Measurements from ENCODE around the gene LMO7. TPM values are rescaled to one million over a fixed set of nuclear protein-coding genes. Genes with fewer than 3 reads are reported as not detected.

LMO7 gene
- total and polyA plus RNA-seq, 2 of the 13 experiments (the other 11 are each of a cell fraction or from before 2014, with no cell fraction given) = 34.0 to 121 TPM

DNA sequence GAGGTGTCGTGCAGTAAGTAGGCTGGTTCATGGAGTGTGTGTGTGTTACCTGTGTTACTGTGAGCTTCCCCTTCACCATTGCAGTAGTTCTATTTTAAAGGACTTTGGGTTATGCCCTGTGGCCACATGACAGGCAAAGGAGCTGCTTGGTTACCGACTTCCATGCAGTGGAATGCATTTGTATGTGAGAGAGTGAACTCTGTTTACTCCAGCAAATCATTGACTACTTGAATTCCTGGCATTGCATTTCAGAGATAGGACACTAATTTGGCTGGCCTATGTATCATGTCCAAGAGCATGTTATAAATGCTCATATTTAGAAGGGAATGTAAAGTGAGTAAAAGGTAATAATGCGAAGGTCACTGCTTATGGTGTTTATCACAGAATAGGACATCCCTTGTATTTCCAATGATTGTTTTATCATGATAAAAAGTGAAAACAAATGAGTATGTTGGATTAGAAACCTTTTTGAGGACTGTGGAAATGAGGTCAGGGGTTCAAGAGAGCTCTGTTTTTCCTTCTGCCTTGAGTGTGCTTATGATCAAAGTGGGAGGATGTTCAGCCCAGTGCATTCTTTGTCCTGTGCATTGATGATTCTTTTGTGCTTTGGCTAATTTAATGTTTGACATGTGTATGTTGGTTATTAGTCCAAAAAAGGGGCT lies 156.5 kb downstream of the LMO7 start (continued):
- TF ChIP-seq, protein P1, sequence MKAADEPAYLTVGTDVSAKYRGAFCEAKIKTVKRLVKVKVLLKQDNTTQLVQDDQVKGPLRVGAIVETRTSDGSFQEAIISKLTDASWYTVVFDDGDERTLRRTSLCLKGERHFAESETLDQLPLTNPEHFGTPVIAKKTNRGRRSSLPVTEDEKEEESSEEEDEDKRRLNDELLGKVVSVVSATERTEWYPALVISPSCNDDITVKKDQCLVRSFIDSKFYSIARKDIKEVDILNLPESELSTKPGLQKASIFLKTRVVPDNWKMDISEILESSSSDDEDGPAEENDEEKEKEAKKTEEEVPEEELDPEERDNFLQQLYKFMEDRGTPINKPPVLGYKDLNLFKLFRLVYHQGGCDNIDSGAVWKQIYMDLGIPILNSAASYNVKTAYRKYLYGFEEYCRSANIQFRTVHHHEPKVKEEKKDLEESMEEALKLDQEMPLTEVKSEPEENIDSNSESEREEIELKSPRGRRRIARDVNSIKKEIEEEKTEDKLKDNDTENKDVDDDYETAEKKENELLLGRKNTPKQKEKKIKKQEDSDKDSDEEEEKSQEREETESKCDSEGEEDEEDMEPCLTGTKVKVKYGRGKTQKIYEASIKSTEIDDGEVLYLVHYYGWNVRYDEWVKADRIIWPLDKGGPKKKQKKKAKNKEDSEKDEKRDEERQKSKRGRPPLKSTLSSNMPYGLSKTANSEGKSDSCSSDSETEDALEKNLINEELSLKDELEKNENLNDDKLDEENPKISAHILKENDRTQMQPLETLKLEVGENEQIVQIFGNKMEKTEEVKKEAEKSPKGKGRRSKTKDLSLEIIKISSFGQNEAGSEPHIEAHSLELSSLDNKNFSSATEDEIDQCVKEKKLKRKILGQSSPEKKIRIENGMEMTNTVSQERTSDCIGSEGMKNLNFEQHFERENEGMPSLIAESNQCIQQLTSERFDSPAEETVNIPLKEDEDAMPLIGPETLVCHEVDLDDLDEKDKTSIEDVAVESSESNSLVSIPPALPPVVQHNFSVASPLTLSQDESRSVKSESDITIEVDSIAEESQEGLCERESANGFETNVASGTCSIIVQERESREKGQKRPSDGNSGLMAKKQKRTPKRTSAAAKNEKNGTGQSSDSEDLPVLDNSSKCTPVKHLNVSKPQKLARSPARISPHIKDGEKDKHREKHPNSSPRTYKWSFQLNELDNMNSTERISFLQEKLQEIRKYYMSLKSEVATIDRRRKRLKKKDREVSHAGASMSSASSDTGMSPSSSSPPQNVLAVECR (CRISPR knock-in tag; IDR thresholded peaks at IDR 0.05; ENCODE audit: borderline replicate concordance) = peak; percentile 51; the same call in 1 of the 2 replicates
- TF ChIP-seq POGZ (CRISPR knock-in tag; IDR thresholded peaks at IDR 0.05) (peak; percentile 58; the same call in 1 of the 2 replicates), NR3C1 (CRISPR knock-in tag; IDR thresholded peaks at IDR 0.05) (no peak), REPIN1 (CRISPR knock-in tag; IDR thresholded peaks at IDR 0.05; ENCODE audit: borderline replicate concordance, low read depth) (peak; percentile 42; the same call in 1 of the 2 replicates), ZFP90 (CRISPR knock-in tag; IDR thresholded peaks at IDR 0.05; ENCODE audit: borderline replicate concordance) (0 out of 2 replicates have a peak, but pooled peaks have one; percentile 29), FOSL2 (CRISPR knock-in tag; IDR thresholded peaks at IDR 0.05) (peak; percentile 46), ZNF292 (CRISPR knock-in tag; IDR thresholded peaks at IDR 0.05; ENCODE audit: borderline replicate concordance, low read depth) (peak; percentile 44; the same call in 1 of the 2 replicates), NR2C2 (CRISPR knock-in tag; IDR thresholded peaks at IDR 0.05; ENCODE audit: borderline replicate concordance) (peak; percentile 35; the same call in 1 of the 2 replicates), NFIC (IDR thresholded peaks at IDR 0.05; ENCODE audit: low read length) (peak; percentile 19; the same call in 1 of the 2 replicates), ZSCAN22 (CRISPR knock-in tag; IDR thresholded peaks at IDR 0.05) (no peak), NR2F1 (CRISPR knock-in tag; IDR thresholded peaks at IDR 0.05) (peak in 1 of 2 experiments; percentile 22; a peak in 1 of 4 replicates), NR2F6 (IDR thresholded peaks at IDR 0.05) (peak; percentile 43; the same call in 1 of the 2 replicates), NR2F6 (CRISPR knock-in tag; IDR thresholded peaks at IDR 0.05) (peak; percentile 66; the same call in 1 of the 2 replicates), ZNF331 (CRISPR knock-in tag; IDR thresholded peaks at IDR 0.05) (peak; percentile 52; the same call in 1 of the 2 replicates), HDAC1 (CRISPR knock-in tag; IDR thresholded peaks at IDR 0.05) (peak; percentile 77; the same call in 1 of the 2 replicates), HDAC2 (CRISPR knock-in tag; IDR thresholded peaks at IDR 0.05) (peak; percentile 65)
- TF ChIP-seq, protein P2, sequence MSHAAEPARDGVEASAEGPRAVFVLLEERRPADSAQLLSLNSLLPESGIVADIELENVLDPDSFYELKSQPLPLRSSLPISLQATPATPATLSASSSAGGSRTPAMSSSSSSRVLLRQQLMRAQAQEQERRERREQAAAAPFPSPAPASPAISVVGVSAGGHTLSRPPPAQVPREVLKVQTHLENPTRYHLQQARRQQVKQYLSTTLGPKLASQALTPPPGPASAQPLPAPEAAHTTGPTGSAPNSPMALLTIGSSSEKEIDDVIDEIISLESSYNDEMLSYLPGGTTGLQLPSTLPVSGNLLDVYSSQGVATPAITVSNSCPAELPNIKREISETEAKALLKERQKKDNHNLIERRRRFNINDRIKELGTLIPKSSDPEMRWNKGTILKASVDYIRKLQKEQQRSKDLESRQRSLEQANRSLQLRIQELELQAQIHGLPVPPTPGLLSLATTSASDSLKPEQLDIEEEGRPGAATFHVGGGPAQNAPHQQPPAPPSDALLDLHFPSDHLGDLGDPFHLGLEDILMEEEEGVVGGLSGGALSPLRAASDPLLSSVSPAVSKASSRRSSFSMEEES (CRISPR knock-in tag; IDR thresholded peaks at IDR 0.05) = peak; percentile 87
- TF ChIP-seq, protein P3, sequence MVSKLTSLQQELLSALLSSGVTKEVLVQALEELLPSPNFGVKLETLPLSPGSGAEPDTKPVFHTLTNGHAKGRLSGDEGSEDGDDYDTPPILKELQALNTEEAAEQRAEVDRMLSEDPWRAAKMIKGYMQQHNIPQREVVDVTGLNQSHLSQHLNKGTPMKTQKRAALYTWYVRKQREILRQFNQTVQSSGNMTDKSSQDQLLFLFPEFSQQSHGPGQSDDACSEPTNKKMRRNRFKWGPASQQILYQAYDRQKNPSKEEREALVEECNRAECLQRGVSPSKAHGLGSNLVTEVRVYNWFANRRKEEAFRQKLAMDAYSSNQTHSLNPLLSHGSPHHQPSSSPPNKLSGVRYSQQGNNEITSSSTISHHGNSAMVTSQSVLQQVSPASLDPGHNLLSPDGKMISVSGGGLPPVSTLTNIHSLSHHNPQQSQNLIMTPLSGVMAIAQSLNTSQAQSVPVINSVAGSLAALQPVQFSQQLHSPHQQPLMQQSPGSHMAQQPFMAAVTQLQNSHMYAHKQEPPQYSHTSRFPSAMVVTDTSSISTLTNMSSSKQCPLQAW (CRISPR knock-in tag; IDR thresholded peaks at IDR 0.05) = peak; percentile 82
- TF ChIP-seq, protein P4, sequence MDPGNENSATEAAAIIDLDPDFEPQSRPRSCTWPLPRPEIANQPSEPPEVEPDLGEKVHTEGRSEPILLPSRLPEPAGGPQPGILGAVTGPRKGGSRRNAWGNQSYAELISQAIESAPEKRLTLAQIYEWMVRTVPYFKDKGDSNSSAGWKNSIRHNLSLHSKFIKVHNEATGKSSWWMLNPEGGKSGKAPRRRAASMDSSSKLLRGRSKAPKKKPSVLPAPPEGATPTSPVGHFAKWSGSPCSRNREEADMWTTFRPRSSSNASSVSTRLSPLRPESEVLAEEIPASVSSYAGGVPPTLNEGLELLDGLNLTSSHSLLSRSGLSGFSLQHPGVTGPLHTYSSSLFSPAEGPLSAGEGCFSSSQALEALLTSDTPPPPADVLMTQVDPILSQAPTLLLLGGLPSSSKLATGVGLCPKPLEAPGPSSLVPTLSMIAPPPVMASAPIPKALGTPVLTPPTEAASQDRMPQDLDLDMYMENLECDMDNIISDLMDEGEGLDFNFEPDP (CRISPR knock-in tag; conservative IDR thresholded peaks at IDR 0.05) = 0 out of 2 replicates have a peak, but pooled peaks have one; percentile 17

Data from HepG2 (cell line).